ENCODE measurements around the gene PAX5. TPM values are rescaled to one million over a fixed set of nuclear protein-coding genes. Genes with fewer than 3 reads are reported as not detected.

The PAX5 gene
- total and polyA plus RNA-seq, 2 of the 13 experiments (the other 11 are each of a cell fraction or from before 2014, with no cell fraction given), result not detected

DNA sequence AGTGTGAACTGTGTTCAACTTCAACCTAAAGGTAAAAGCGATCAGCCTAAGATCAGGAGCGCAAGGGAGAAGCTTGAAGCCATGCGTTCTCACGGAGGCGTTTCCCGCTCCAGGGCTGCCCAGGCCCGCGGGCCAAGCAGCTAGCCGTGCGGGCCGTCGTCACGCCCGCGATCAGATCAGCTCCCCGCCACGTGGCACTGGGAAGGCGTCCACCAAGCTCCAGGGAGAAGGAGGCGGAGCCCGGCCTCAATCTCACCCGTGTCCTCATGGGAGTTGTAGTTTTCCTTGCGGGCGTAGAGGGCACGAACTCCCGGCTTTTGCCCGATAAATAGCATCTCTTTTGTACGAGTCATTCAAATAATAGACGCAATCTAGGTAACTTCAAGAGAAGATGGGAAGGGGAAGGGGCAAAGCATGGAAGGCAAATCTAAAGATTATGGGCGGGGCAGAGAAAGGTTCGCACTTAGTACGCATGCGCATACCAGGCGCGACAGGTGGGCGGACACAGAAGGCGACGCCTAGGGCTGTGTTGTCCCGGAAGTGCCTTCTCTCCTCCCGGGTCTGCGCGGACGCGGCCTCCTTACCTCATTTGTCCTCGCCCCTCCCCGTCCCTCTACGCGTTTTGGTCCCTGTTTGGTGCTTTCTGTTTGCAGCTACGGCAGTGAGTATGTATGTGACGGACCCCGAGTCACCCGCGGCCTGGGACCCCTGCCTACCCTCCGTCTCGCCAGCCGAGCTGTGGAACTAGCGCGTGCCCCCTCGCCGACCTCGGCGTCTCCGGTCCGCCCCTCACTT is 45.5 kb upstream of the PAX5 start (continued):
- TF ChIP-seq, protein P1, sequence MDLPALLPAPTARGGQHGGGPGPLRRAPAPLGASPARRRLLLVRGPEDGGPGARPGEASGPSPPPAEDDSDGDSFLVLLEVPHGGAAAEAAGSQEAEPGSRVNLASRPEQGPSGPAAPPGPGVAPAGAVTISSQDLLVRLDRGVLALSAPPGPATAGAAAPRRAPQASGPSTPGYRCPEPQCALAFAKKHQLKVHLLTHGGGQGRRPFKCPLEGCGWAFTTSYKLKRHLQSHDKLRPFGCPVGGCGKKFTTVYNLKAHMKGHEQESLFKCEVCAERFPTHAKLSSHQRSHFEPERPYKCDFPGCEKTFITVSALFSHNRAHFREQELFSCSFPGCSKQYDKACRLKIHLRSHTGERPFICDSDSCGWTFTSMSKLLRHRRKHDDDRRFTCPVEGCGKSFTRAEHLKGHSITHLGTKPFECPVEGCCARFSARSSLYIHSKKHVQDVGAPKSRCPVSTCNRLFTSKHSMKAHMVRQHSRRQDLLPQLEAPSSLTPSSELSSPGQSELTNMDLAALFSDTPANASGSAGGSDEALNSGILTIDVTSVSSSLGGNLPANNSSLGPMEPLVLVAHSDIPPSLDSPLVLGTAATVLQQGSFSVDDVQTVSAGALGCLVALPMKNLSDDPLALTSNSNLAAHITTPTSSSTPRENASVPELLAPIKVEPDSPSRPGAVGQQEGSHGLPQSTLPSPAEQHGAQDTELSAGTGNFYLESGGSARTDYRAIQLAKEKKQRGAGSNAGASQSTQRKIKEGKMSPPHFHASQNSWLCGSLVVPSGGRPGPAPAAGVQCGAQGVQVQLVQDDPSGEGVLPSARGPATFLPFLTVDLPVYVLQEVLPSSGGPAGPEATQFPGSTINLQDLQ (CRISPR knock-in tag; IDR thresholded peaks at IDR 0.05), result peak; percentile 98
- TF ChIP-seq, protein P2, sequence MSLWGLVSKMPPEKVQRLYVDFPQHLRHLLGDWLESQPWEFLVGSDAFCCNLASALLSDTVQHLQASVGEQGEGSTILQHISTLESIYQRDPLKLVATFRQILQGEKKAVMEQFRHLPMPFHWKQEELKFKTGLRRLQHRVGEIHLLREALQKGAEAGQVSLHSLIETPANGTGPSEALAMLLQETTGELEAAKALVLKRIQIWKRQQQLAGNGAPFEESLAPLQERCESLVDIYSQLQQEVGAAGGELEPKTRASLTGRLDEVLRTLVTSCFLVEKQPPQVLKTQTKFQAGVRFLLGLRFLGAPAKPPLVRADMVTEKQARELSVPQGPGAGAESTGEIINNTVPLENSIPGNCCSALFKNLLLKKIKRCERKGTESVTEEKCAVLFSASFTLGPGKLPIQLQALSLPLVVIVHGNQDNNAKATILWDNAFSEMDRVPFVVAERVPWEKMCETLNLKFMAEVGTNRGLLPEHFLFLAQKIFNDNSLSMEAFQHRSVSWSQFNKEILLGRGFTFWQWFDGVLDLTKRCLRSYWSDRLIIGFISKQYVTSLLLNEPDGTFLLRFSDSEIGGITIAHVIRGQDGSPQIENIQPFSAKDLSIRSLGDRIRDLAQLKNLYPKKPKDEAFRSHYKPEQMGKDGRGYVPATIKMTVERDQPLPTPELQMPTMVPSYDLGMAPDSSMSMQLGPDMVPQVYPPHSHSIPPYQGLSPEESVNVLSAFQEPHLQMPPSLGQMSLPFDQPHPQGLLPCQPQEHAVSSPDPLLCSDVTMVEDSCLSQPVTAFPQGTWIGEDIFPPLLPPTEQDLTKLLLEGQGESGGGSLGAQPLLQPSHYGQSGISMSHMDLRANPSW (CRISPR knock-in tag; IDR thresholded peaks at IDR 0.05; ENCODE audit: borderline replicate concordance), result no peak
- TF ChIP-seq YEATS2 (CRISPR knock-in tag; IDR thresholded peaks at IDR 0.05; ENCODE audit: borderline replicate concordance) (peak; percentile 88), ZFP41 (CRISPR knock-in tag; IDR thresholded peaks at IDR 0.05; ENCODE audit: borderline replicate concordance) (peak; percentile 99), RAD51 (IDR thresholded peaks at IDR 0.05; ENCODE audit: borderline replicate concordance) (no peak), ZNF292 (CRISPR knock-in tag; IDR thresholded peaks at IDR 0.05; ENCODE audit: borderline replicate concordance, low read depth) (no peak), MYNN (CRISPR knock-in tag; IDR thresholded peaks at IDR 0.05; ENCODE audit: low read depth) (peak; percentile 96), ZMYM3 (CRISPR knock-in tag; IDR thresholded peaks at IDR 0.05) (no peak), FLYWCH1 (CRISPR knock-in tag; IDR thresholded peaks at IDR 0.05) (0 out of 2 replicates have a peak, but pooled peaks have one; percentile 88), HOXA5 (CRISPR knock-in tag; IDR thresholded peaks at IDR 0.05) (peak; percentile 92), KAT8 (CRISPR knock-in tag; IDR thresholded peaks at IDR 0.05) (peak; percentile 90), SMC3 (IDR thresholded peaks at IDR 0.05; ENCODE audit: low read length) (no peak), ZNF30 (CRISPR knock-in tag; IDR thresholded peaks at IDR 0.05) (peak; percentile 99), POGZ (CRISPR knock-in tag; IDR thresholded peaks at IDR 0.05) (peak; percentile 82)
- TF ChIP-seq, protein P3, sequence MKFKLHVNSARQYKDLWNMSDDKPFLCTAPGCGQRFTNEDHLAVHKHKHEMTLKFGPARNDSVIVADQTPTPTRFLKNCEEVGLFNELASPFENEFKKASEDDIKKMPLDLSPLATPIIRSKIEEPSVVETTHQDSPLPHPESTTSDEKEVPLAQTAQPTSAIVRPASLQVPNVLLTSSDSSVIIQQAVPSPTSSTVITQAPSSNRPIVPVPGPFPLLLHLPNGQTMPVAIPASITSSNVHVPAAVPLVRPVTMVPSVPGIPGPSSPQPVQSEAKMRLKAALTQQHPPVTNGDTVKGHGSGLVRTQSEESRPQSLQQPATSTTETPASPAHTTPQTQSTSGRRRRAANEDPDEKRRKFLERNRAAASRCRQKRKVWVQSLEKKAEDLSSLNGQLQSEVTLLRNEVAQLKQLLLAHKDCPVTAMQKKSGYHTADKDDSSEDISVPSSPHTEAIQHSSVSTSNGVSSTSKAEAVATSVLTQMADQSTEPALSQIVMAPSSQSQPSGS (CRISPR knock-in tag; IDR thresholded peaks at IDR 0.05), result peak; percentile 76; the same call in 1 of the 2 replicates
- TF ChIP-seq, protein P4, sequence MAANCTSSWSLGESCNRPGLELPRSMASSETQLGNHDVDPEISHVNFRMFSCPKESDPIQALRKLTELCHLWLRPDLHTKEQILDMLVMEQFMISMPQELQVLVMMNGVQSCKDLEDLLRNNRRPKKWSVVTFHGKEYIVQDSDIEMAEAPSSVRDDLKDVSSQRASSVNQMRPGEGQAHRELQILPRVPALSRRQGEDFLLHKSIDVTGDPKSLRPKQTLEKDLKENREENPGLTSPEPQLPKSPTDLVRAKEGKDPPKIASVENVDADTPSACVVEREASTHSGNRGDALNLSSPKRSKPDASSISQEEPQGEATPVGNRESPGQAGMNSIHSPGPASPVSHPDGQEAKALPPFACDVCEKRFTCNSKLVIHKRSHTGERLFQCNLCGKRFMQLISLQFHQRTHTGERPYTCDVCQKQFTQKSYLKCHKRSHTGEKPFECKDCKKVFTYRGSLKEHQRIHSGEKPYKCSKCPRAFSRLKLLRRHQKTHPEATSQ (CRISPR knock-in tag; IDR thresholded peaks at IDR 0.05; ENCODE audit: borderline replicate concordance), result peak; percentile 98
- TF ChIP-seq, protein P5, sequence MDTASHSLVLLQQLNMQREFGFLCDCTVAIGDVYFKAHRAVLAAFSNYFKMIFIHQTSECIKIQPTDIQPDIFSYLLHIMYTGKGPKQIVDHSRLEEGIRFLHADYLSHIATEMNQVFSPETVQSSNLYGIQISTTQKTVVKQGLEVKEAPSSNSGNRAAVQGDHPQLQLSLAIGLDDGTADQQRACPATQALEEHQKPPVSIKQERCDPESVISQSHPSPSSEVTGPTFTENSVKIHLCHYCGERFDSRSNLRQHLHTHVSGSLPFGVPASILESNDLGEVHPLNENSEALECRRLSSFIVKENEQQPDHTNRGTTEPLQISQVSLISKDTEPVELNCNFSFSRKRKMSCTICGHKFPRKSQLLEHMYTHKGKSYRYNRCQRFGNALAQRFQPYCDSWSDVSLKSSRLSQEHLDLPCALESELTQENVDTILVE (CRISPR knock-in tag; IDR thresholded peaks at IDR 0.05), result peak; percentile 96
- TF ChIP-seq, protein P6, sequence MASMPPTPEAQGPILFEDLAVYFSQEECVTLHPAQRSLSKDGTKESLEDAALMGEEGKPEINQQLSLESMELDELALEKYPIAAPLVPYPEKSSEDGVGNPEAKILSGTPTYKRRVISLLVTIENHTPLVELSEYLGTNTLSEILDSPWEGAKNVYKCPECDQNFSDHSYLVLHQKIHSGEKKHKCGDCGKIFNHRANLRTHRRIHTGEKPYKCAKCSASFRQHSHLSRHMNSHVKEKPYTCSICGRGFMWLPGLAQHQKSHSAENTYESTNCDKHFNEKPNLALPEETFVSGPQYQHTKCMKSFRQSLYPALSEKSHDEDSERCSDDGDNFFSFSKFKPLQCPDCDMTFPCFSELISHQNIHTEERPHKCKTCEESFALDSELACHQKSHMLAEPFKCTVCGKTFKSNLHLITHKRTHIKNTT (CRISPR knock-in tag; IDR thresholded peaks at IDR 0.05), result no peak

Data from HepG2 (cell line).